NCI-H2081 treated with DMSO at 0.1 percent for 48 hours (cell line): ENCODE measurements around the gene TNRC18.

ENCODE experiments used
- DNase-seq: peaks from one replicate; lab custom pipeline; 2025; lab: John Stamatoyannopoulos, UW

TNRC18 gene

DNA sequence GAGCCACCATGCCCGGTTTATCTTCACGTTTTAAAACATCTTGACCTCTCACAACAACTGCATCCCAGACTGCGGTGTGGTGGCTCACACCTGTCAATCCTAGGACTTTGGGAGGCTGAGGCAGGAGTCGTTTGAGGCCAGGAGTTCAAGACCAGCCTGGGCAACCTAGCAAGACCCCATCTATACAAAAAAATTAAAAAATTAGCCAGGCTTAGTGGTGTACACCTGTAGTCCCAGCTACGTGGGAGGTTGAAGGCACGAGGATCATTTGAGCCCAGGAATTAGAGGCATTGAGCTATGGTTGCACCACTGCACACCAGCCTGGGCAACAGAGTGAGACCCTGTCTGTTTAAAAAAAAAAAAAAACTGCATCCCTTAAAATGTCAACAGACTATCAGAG, 20.2 kb downstream of the TNRC18 start:
- DNase-seq: no peak

DNA sequence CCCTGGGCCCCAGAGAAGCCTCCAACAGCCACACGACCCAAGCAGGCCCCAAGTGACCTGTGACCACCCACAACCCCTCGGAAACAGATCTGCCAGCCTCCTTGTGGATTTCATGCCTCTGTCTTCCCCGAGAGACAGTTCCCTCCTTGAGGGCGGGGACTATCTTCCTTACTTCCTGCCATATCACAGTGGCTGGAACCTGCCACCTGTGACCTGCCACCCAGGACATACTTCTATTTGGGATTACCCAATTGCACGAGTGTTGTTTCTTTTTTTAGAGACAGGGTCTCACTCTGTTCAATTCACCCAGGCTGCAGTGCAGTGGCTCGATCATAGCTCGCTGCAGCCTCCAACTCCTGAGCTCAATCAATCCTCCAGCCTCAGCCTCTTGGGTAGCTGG, 25.9 kb downstream of the TNRC18 start:
- no peak for DNase-seq

DNA sequence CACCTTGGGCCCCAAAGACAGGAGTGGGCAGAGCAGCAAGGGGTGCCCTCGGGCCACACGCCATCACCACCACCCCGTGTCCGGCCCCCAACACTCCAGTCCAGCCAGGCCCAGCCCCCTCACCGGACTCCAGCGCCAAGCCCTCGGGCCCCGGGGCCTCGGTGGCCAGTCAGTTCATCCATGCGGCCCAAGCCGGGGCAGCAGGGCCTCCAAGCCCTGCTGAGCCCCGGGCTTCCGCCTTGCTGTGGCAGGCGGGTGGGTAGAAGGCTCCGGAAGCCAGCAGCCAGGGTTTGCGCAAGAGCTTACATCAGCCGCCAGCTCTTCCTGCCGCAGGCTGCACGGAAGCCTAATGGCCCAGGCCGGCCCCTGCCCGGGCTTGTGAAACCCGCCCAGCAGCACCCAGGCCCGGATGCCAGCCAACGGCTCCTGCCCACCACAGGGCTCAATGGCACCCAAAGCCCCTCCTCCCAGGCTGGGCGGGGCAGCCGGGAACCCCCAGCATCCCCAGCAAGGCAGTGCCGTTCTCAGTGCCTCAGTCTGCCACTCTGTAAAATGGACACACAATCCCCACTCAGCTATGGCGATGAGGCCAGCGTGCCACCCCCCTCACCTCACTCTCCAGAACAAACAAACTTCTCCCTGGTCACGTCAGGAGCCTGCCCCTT, 26.5 kb downstream of the TNRC18 start:
- DNase-seq: no peak

DNA sequence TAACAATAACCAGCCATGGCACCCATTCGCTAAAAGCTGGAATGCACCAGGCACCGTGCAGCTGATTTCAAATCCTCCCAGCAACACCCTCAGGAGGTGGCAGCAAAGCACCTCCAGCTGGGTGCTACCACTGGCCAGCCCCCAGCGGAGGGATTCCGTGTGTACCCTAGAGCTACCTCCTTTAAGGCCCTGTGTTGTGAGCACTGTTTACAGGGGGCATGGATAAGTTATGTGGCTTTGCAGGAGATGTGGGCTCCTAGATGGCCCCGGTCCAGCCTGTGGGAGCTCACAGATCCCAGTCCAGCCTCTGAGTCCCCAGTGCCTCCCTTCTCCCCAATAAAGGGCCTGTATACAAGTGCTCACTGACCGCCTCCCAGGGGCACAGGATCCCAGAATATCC, 27.1 kb downstream of the TNRC18 start:
- DNase-seq: no peak

DNA sequence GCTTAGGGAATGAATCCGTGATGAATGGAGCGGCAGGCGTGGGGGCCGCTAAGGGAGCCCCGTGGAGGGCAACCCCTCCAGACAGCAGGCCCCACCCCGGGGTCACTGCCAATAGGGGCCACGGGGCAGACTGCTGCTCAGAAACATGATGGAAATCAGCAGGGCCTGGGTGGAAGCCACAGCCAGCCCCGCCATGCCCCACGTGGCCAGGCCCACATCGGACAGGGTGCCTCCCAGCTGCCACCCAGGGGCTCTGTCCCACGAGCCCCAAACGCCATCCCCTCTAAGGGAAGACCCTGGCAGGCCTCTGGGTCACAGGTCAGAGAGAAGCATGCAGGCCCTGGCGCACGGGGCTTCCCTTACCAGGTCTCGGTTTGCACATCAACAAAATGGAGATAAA, 28.4 kb downstream of the TNRC18 start:
- DNase-seq: no peak

DNA sequence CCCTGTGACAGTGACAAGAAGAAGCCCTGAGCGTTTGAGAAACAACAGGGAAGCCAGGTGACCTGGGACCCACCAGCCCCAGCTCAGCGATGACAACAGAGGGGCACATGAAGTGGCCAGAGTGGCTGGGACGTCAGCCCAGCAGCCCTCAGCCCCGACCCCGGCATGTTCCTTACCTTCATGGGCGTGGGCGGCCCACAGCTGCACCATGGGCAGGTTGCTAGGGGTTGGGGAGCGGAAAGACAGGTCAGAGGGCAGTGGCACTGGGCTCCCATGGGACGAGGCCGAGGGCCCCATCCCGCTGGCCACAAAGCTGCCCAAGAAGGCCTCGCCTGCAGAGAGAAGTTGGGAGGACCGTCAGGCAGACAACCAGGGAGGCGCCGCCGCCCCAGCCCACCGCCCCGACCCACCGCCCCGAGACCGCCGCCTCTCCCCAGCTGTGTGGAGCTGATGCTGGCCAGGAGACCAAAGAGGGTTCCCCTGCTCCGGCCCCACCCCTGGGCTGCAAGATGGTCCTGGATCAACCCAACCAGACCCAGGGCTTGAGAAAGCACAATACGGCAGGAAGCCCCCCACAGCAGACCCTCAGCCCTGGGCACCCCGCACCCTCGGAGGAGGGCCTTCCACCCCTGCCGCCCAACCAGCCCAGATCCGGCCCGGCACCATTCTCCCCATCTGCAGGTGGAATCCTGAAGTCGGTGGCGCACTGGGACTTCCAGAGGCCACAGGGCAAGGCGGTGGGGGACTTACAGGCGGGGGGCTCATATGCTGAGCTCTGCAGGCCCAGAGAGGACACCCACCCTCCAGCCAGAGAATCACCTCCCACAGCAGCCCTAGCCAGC, 29.1 kb downstream of the TNRC18 start:
- no peak for DNase-seq

DNA sequence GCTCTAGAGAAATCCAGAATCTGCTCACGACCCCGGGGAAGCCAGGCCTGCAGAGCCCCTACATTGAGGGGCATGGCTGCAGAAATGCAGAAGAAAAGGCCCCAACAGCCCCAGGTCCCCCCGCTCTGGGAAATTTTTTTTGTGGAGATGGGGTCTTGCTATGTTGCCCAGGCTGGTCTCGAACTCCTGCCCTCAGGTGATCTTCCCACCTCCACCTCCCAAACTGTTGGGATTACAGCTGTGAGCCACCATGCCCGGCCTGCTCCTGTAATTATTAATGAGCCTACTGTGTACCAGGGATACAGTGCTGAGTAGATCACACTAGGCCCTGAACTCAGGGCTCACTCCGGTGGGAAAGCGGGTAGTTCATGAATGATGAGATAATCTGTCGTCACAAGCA, 29.9 kb downstream of the TNRC18 start:
- no peak for DNase-seq

DNA sequence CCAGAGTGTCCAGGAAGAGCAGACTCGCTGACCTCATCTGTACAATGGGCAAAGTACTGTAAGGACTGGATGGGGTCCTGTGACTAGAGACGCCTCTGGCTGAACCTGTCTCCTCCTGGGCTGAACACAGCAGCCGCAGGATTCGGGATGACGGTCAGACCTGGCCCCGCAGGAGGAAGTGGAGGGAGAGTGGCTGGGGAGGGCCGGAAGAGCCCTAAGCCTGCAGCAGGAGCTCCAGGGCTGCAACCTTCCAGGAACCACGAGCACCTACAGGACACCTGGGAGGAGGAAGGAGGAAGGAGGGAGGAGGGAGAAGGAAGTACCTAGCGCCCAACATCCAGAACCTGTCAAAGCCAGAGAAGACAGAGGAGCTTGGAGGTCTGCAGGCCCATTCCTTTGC, 30.3 kb downstream of the TNRC18 start:
- DNase-seq: no peak

DNA sequence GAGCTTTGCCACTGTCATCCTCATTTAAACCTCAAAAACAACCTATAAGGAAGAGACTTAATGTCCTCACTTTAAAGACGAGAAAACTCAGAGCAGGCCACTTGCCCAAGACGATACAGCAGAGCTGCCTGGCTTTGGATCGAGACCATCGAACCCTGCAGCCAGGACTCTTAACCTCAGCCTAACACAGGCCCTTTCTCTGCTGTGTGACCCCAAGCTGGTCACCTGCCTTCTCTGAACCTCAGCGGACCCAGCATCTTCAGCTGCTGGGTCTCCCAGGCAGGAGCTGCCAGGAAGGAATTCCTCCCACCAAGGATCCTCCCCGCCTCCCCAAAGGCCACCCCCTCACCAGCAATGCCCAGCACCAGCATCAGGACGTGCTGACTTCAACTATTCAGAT, 32.7 kb downstream of the TNRC18 start:
- DNase-seq: no peak

DNA sequence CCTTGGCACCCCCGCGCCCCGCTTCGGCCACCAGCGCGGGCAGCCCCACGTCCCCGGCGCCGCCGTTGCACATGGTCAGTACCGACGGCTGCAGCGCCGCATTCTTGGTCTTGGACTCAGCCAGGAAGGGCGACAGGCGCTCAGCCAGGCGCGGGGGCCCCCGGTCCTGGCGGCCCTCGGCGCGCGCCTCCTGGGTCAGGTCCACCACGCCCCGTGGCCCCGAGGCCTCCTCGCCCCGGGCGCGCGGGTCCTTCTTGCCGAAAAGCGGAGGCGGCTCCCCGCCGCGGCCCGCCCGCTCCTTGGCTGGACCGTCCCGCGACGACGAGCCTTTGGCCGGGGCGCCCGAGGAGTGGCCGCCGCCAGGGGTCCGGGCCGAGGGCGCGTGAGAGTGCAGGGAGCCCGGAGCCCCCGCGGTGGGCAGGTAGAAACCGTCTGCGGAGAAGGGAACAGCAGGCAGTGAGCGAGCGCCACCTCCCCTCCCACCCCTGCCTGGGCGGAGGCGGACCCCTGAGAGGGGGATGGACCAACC, 34.7 kb downstream of the TNRC18 start:
- no peak for DNase-seq

DNA sequence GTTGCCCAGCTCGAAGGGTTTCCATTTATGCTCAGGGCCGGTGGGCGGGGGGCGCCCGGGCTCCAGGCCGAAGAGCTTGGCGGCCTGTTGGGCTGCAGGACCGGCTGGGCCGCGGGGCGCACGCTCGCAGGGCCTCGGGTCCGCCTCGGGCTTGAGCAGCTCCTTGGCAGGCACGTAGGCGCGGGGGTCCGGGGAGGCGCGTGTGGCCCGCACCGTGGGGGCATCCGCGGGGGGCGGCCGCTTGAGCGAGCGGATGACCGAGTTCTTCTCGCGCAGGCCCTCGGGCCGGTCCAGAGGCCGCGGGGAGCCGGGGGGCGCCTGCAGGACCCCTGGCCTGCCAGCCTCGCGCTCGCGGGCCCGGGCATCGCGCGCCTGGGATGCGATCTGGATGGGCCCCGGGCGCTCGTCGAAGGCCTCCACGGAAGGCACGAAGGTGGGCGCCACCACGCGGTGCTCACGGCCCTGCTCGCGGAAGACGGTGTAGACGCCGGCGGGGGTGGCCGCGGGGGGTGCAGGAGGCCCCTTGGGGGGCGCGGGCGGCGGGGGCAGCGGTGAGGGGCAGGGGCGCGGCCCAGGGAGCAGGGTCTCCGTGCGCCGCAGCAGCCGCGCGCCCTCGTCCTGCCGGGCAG, 35.2 kb downstream of the TNRC18 start:
- no peak for DNase-seq

DNA sequence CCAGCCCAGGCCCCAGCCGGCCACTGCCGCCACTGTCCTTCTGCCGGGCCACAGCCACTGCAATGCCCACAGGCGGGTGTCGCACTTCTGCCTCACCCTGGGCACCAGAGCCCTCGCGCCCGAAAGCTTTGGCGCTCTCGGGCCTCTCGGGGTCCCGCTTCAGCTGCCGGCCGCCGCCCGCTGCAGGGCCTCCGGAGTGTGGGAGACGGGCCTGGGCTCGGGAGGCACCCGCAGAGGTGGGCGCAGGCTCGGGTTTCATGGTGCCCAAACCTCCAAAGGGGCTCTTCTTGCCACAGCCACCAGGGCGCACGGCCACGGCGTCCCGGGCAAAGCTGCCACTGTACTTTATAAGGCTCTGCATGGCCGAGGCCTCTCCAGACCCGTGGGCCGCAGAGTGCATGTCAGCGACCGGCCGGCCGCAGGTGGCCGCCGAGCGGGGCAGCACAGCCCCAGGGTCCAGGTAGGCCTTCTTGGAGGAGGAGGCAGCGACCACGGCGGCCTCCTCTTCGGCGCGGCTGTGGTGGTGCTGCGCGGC, 35.9 kb downstream of the TNRC18 start:
- DNase-seq: no peak

DNA sequence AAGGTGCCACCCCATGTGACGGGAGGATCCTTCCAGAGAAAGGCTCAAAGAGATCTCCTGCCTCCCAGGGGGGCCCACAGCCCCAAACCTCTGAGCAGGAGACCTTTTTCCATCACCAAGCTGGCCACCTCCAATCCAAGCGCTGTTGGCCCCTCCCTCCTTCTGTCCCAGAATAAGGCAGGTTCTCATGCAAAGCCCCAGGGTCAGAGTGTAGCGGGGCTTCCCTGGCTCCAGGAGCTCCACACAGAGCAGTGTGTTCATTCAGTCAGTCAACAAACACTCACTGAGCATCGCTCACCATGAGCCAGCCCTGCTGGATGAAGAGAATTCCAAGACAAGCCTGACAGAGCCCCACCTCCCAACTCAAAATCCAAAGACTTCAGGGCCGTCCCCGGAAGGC, 39.0 kb downstream of the TNRC18 start:
- DNase-seq: no peak

DNA sequence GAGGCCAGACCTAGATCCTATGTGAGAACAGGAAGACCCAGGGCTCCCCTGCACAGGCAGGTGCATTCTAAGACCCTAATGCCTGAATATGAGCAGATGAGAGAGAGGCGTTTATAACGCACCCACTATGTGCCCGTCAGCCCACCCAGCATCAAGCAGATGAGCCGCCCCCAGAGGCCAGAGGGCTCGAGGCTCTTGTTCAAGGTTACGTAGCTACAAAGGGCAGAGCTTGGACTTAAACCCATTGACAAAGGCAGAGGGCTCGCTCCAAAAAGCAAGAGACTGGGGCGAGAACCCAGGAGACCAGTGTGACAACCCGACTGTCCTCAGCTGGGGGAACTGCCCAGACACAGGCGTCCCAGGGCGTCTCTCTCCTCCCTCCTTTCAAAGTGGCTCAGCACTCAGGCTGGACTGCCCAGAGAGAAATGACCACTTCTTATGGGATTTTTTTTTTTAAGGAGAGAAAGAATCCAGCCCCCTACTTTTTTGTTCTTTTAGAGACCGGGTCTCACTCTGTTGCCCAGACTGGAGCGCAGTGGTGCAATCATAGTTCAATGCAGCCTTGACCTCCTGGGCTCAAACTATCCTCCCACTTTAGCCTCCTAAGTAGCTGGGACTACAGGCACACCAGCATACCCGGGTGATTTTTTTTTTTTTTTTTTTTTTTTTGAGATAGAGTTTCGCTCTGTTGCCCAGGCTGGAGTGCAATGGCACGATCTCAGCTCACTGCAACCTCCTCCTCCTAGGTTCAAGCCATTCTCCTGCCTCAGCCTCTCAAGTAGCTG, 40.1 kb downstream of the TNRC18 start:
- DNase-seq: no peak

DNA sequence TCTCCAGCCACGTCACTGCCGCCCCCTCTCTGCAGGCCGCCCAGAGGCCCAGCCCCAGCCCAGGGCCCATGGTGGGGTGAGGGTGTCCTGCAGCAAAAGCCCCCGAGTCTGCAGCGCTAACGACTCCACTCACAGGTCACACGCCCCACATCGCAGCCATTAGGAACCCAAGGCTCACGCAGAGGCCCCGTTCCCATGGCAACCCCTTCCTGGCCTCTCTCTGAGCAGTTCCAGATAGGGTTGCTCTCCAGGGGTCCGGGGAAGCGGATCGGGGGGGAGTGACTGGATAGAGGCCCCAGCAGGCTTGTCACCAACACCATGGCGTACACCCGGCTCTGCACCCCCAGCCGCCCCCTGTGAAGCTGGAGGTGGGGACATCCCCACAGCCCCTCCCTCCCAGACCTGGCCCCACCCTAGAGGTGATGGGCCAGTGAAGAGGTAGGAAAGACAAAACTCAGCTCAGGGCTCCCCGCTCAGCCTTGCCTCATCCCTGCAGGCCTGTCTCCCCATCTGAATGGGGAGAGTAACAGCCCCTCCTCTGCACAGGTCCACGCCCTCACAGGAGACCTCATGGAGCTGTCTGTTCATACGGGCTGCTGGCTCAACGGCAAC, 41.2 kb downstream of the TNRC18 start:
- DNase-seq: no peak

DNA sequence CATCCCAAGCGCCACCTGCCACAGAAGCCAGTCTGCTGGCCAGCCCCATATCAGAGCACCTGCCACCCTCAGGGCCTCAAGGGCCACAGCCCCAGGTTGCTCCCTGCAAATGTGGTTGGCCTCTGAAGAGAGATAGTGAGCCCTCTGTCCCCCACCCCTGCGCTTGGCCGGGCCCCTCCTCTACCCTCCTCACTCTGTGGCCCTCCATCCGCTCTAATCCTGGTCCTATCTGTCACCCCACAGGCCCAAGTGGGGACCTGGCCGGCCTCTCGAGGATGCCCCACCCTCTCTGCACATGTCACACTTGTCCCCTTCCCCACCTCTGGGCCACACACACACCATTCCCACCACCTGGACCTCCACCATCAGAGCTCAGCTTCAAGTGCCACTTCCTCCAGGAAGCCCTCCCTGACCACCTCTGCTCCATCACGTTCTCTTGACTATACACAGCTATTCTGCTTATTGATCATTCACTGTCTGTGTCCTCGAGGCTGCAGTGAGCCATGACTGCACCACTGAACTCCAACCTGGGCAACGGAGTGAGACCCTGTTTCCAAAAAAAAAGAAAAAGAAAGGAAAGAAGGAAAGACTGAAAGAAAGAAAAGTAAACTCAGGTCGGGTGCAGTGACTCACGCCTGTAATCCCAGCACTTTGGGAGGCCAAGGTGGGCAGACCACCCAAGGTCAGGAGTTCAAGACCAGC, 42.4 kb downstream of the TNRC18 start:
- DNase-seq: no peak

DNA sequence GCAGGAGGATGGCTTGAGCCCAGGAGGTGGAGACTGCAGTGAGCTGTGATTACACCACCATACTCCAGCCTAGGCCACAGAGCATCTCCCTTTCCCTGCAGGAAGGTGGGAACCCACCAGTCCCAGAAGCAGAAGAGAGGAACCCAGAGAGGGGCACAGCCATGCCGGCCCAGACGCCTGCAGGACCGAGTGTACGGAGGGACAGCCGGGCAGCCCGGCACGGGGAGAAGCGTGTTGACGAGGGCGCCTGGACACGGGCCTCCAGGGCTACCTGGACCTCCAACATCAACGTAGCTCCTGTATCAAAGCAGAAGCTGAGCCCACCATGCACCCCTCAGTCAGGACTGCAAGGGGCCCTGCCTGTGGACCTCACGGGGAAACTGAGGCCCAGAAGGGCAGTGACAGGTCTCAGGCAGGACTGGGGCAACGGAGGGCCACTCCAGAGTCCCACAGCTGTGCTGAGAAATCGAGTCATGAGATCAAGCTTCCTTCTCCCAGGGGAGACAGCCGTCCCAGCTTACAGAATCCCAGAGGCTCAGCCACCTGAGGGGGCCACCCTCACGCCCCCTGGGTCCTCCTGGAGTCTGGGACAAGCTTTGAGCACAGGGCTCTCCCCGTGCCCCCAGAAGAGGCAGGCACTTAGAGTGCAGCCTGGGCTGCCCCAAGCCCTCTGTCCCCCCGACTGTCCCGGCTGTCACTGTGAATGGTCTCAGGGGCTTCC, 43.1 kb downstream of the TNRC18 start:
- no peak for DNase-seq

DNA sequence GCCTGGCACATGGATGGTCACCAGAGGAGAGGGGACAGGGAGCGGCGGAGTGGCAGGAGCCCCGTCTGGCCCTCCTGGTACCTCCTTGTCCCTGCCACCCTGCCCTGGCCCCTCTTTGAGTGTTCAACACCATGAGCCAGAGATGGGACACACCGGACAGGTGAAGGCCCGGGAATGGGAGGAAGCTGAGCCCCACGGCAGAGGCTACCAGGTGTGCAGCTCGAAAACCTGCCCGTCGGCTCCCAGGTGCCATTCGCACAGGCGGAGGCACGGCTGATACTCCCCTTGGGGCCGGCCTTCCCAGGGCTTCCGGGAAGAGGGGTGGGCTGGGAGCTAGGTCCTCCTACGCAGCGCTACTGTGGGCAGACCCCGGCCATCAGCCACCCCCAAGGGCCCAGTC, 44.1 kb downstream of the TNRC18 start:
- no peak for DNase-seq

DNA sequence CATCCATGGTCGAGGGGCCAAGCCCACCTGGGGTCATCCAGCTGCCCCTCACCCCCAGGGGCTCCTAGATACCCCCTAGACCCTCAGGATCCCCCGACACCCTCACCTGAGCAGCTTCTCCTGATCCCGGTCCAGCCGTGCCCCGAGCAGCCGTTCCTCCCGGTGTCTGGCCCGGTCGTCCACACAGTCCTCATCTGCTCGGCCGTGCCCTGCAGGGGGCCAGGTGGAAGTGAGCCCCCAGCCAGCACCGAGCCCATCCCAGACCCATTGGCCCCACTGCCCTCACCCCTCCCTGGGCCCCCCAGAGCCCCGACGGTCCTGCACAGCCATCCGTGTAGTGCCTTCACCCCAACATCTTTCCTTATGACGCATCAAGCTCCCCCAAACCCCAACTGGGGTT, 45.8 kb downstream of the TNRC18 start:
- DNase-seq: no peak

DNA sequence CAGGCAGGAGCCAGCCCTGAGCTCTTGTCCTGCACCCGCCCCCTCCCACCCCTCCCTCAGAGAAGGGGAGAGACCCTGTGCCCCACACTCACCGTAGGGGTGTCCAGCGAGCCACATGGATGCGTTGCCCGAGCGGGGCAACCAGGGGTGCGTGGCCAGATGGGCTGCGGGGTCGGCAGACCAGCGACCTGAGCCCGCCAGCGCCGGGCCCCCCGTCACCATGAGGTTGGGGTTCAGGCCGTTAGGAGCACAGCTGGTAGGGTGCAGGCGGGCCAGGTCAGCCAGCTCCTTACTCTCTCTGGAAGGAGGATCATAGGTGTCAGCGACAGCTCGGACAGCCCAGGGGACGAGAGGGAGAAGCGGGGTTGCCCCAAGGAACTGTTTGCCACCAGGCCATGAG, 46.4 kb downstream of the TNRC18 start:
- no peak for DNase-seq
